Thymus (tissue), 14 donors: Measurements from ENCODE around the gene INO80B. TPM values are rescaled to one million over a fixed set of nuclear protein-coding genes. Genes with fewer than 3 reads are reported as not detected.

ENCODE experiments used
- DNase-seq, 9 donors: peaks; one replicate each; pipeline ENCODE4 v3.0.0-alpha.2; 2013; ENCODE audit warnings: low spot score in 9 of 9, low read depth in 6 of 9, missing footprints in 1 of 9
- H3K27ac ChIP-seq, 2 donors: one replicate each; pipeline ENCODE4 v1.5.1; 2013; ENCODE audit warnings: control low read depth in 1 of 2, low read depth in 1 of 2, low read length in 1 of 2, mild to moderate bottlenecking in 1 of 2, moderate library complexity in 1 of 2
- H3K27me3 ChIP-seq, 2 donors: one replicate each; pipeline ENCODE4 v1.5.1; 2013; ENCODE audit warnings: low read length in 1 of 2; ENCODE audit not compliant: control insufficient read depth in 2 of 2, insufficient read depth in 1 of 2
- H3K36me3 ChIP-seq, 2 donors: one replicate each; pipeline ENCODE4 v1.5.1; 2013; ENCODE audit warnings: low read length in 1 of 2, mild to moderate bottlenecking in 1 of 2, moderate library complexity in 1 of 2; ENCODE audit not compliant: control insufficient read depth in 2 of 2, insufficient read depth in 2 of 2
- H3K4me1 ChIP-seq, 2 donors: one replicate each; pipeline ENCODE4 v1.5.1; 2013; ENCODE audit warnings: low read length in 2 of 2; ENCODE audit not compliant: control insufficient read depth in 2 of 2, insufficient read depth in 2 of 2
- H3K4me3 ChIP-seq, 2 donors: one replicate each; pipeline ENCODE4 v1.5.1; 2013; ENCODE audit warnings: low read length in 2 of 2, control low read depth in 1 of 2, mild to moderate bottlenecking in 1 of 2
- H3K9me3 ChIP-seq, 2 donors: one replicate each; pipeline ENCODE4 v1.5.1; 2013; ENCODE audit warnings: low read length in 1 of 2, mild to moderate bottlenecking in 1 of 2; ENCODE audit not compliant: control insufficient read depth in 2 of 2, insufficient read depth in 1 of 2
- WGBS: extraction: QIAGEN DNeasy Blood & Tissue Kit; methylation state at CpG from one replicate; pipeline ENCODE4 v1.1.7; 2013; 5-methylcytosine and 5-hydroxymethylcytosine counted together
- long read RNA-seq, 10 donors: transcript quantifications; one replicate each; lab custom pipeline, GENCODE V29; 2026
- polyA plus RNA-seq: library from polyadenylated mRNA; stranded (reverse); fragments of 200-250 nt; gene quantifications from one replicate; pipeline ENCODE4 v1.2.3, GENCODE V29; 2013
- total RNA-seq: library from RNA; stranded (reverse); fragments of 120-200 nt; gene quantifications from one replicate; pipeline ENCODE4 v1.2.4, GENCODE V29; 2013
- donor health status: healthy.

INO80B gene
- total RNA-seq = 27.0 TPM
- 53.0 TPM for polyA plus RNA-seq
- long read RNA-seq, donor 1 = 0 reads
- long read RNA-seq, donor 2, transcript INO80B-201 (5 exons, 1,261 nt) = major isoform, 7 of 9 reads
- long read RNA-seq, donor 2, partial matches to known transcripts = 0 of 9 reads
- long read RNA-seq, donor 2, other reads (novel, unspliced or antisense) = 0 of 9 reads
- long read RNA-seq, donor 3, transcript INO80B-201 (5 exons, 1,261 nt) = major isoform, 5 of 5 reads
- long read RNA-seq, donor 3, partial matches to known transcripts = 0 of 5 reads
- long read RNA-seq, donor 3, other reads (novel, unspliced or antisense) = 0 of 5 reads
- long read RNA-seq, donor 4, partial matches to known transcripts = 0 of 4 reads
- long read RNA-seq, donor 4, other reads (novel, unspliced or antisense) = 0 of 4 reads
- long read RNA-seq, donor 5, transcript INO80B-201 (5 exons, 1,261 nt) = major isoform, 7 of 10 reads
- long read RNA-seq, donor 5, partial matches to known transcripts = 0 of 10 reads
- long read RNA-seq, donor 5, other reads (novel, unspliced or antisense) = 0 of 10 reads
- long read RNA-seq, donor 6, partial matches to known transcripts = 0 of 5 reads
- long read RNA-seq, donor 6, other reads (novel, unspliced or antisense) = 0 of 5 reads
- long read RNA-seq, donor 7, transcript INO80B-201 (5 exons, 1,261 nt) = major isoform, 5 of 6 reads
- long read RNA-seq, donor 7, partial matches to known transcripts = 0 of 6 reads
- long read RNA-seq, donor 7, other reads (novel, unspliced or antisense) = 0 of 6 reads
- long read RNA-seq, donor 8, transcript INO80B-201 (5 exons, 1,261 nt) = major isoform, 6 of 6 reads
- long read RNA-seq, donor 8, partial matches to known transcripts = 0 of 6 reads
- long read RNA-seq, donor 8, other reads (novel, unspliced or antisense) = 0 of 6 reads
- long read RNA-seq, donor 9, transcript INO80B-201 (5 exons, 1,261 nt) = major isoform, 7 of 7 reads
- long read RNA-seq, donor 9, partial matches to known transcripts = 0 of 7 reads
- long read RNA-seq, donor 9, other reads (novel, unspliced or antisense) = 0 of 7 reads
- long read RNA-seq, donor 10, partial matches to known transcripts = 0 of 3 reads
- long read RNA-seq, donor 10, other reads (novel, unspliced or antisense) = 0 of 3 reads

DNA sequence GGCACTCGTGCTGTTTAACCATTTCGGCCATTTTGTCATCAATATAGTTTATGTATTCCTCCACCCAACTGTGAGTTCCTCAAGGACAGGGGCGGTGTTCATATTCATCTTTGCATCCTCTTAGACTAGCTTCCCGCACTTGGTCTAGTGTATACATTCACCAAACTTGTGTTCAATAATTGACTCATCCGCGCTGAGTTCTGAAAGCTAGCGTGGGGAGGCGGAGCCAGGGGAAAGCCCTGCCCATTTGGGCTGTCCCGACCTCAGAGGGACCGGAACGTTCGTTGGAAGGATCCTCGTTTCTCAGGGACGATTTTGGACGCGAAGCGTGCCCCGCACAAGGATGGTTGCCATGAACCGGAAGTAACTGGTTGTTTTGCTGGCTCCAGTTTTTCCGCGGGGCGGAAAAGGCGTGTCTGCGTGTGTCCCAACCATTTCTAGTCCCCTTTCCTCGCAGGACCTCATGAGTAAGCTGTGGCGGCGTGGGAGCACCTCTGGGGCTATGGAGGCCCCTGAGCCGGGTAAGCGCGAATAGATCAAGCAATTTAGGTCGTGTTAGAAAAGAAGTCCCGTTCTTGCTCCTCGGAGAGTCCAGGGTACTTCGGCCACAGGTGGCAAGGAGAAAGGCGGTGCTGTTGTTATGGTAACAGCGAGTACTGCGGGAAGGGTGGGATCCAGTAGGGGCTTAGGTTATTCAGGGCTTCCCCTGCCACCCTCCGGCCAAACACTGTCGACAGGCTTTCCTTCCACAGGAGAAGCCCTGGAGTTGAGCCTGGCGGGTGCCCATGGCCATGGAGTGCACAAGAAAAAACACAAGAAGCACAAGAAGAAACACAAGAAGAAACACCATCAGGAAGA lies at the start of gene INO80B:
Gene INO80B, plus strand, starts transcription at position 434 of the 858 bp plus-strand sequence. Its CDS starts 30 bp downstream, at position 464.
- peaks cover 31 to 54% of the 10 kb centered on the region in 2 donors for H3K4me1 ChIP-seq
- 1% methylated on average over 40 of the region's 40 CpGs for WGBS
- peak within 1 kb of the TSS; percentile 62 to 75 for H3K27ac ChIP-seq
- H3K9me3 ChIP-seq = no peaks in the 10 kb centered on the region
- peak within 1 kb of the TSS; percentile 63 to 72 for H3K4me3 ChIP-seq
- no peaks in the 10 kb centered on the region for H3K27me3 ChIP-seq
- H3K36me3 ChIP-seq = peaks cover 0 to 4% of the 10 kb centered on the region in 2 donors
- DNase-seq = peak; percentile 95 to 100 (median 99)

DNA sequence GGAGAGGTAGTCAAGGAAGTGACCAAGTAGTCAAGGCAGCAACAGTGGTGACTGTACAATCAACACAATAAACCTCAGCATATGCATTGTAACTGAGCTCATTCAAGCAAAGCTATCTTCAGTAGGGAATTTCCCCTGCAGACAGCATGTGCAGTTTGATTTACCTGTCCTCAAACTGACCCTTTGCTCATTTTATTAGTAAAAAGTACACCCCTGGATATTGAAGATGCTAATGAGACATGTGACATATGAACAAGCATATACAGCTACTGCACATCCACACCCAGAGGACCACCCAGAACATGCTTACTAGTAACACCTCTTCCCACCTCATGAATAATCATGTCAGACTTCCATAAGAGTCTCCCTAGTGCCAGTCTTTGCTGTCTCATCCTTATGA lies 48.9 kb upstream of the INO80B start:
- Histone ChIP-seq H3K36me3 (no peaks in the 10 kb centered on the region), H3K9me3 (no peaks in the 10 kb centered on the region), H3K4me1 (no peaks in the 10 kb centered on the region), H3K4me3 (no peak overlapping the region), H3K27me3 (peaks cover 0 to 8% of the 10 kb centered on the region in 2 donors), H3K27ac (no peak overlapping the region)
- no peak for DNase-seq

DNA sequence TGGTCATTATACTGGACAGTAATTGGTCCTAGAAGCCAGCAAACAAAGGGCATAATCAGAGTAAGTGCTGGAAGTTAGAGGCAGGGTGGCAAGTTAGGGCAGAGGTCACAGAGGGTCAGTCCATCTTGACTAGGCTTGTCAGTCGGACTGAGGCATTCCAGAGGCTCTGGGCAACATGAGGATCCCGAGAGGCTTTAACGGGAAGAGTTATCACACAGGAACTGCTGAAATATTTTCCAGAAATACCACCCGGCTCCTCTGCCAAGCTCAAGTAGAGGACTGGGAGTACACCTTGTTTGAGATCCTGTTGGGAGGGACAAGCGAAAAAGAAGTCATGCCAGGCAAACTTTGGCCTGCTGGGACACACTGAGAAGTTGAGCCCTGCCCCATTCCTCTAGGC lies 47.2 kb upstream of the INO80B start:
- Histone ChIP-seq H3K4me1 (no peaks in the 10 kb centered on the region), H3K36me3 (no peaks in the 10 kb centered on the region), H3K27me3 (peaks cover 0 to 13% of the 10 kb centered on the region in 2 donors), H3K27ac (no peak overlapping the region), H3K4me3 (no peak overlapping the region), H3K9me3 (no peaks in the 10 kb centered on the region)
- WGBS = 96% methylated on average over 5 of the region's 5 CpGs
- DNase-seq = no peak

DNA sequence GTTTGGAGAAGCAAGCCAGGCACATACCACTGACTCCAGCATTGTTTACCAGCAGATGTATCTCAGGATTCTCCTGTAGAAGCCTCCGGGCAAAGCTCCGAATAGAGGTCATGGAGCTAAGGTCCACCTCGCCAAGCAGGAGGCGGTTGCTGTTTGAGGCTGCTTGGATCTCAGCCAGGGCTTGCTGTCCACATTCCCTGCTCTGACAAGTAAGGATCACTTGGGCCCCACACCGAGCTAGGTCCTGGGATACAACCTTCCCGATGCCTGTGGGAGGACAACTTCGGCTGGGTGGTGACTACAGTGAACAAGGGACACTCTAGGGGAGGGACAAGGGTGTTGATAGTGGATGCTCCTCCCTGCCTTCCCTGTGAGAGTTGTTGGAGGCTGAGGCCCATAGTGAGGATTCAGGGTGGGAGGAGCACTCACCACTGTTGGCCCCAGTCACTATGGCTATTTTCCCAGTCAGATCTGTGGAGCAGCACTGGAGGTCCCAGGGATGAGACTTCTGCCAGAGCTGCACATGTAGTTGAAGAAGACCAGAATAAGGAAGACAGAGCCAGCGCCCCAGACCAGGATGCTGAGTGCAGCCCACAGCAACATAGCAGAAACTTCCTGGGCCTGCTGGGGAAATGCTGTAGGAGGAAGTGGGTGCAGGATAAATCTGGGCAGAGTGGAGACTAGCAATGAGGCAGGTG lies 41.7 kb upstream of the INO80B start:
- Histone ChIP-seq H3K36me3 (no peaks in the 10 kb centered on the region), H3K27me3 (peaks cover 7 to 55% of the 10 kb centered on the region in 2 donors), H3K4me1 (peaks cover 0 to 39% of the 10 kb centered on the region in 2 donors), H3K9me3 (peaks cover 0 to 7% of the 10 kb centered on the region in 2 donors), H3K4me3 (no peak overlapping the region), H3K27ac (no peak overlapping the region)
- DNase-seq = no peak
- WGBS = 86% methylated on average over 8 of the region's 8 CpGs

DNA sequence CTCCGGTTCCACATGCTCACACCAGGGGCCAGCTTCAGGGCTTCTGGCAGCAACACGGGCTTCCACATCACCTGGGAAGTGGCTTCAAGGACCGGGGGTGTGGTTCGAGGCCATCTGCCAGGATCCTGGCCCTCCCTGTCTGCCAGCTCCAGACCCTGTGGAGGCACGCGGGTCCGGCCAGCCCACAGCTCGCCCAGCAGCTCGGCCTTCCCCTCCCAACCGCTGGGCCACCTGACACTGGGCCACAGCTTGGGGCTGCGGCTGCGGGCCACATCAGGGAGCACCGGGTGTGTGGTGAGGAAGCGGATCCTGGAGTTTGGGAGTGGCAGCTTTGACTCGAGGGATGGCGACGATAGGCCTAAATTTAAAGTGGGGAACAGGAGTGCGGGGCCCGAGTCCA lies 40.4 kb upstream of the INO80B start:
- no peaks in the 10 kb centered on the region for H3K36me3 ChIP-seq
- H3K4me3 ChIP-seq = peak overlapping the region in 1 of 2 donors; percentile 24
- 81% methylated on average over 19 of the region's 19 CpGs for WGBS
- H3K27ac ChIP-seq = no peak overlapping the region
- H3K9me3 ChIP-seq = peaks cover 0 to 7% of the 10 kb centered on the region in 2 donors
- DNase-seq = no peak
- H3K27me3 ChIP-seq = peaks cover 7 to 54% of the 10 kb centered on the region in 2 donors
- H3K4me1 ChIP-seq = peaks cover 0 to 39% of the 10 kb centered on the region in 2 donors

DNA sequence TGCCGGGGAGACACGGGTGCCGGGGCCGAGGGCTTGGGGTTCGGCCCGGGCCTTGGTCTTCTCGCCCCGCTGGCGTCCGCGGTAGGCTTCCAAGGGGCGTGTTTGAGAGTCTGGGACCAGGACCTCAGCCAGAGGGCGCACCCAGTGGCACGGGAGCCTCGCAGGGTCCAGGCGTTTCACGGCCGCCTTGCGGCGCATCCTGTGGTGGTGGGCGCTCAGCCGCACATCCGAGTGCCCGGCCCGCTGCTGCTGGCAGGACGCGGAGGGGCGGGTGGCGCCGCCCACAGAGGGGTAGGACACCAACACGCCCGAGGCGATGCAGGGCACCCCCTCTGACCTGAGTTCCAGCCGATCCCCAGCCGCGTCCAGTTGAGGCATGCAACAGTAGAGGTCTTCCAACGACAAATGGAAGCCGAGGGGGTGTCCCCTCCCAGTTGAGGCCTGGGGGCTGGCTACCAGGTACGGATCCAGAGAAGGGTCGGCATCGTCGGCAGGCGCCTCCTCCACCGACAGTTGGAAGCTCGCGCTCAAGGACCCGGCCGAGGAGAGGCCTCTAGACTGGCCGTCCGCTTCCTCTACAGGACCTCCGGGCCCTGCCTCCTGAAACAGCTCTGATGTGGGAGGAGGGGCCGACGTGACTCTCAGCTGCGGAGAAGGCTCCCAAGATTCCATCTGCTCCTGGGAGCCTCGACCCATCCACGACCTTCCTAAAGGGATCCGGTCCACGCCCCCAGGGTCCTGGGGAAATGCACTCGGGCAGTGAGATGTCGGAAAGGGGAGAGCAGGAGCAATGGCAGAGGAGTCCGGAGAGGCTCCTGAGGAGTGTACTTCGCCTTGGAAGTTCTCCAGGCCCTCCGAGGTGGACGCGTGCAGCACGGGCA lies 39.8 kb upstream of the INO80B start:
- Histone ChIP-seq H3K4me1 (peaks cover 0 to 39% of the 10 kb centered on the region in 2 donors), H3K36me3 (no peaks in the 10 kb centered on the region), H3K27me3 (peaks cover 7 to 54% of the 10 kb centered on the region in 2 donors), H3K27ac (no peak overlapping the region), H3K9me3 (peaks cover 0 to 7% of the 10 kb centered on the region in 2 donors), H3K4me3 (peak overlapping the region; percentile 24 to 25)
- WGBS = 11% methylated on average over 66 of the region's 66 CpGs
- peak in 1 of 9 donors; percentile 28 for DNase-seq

DNA sequence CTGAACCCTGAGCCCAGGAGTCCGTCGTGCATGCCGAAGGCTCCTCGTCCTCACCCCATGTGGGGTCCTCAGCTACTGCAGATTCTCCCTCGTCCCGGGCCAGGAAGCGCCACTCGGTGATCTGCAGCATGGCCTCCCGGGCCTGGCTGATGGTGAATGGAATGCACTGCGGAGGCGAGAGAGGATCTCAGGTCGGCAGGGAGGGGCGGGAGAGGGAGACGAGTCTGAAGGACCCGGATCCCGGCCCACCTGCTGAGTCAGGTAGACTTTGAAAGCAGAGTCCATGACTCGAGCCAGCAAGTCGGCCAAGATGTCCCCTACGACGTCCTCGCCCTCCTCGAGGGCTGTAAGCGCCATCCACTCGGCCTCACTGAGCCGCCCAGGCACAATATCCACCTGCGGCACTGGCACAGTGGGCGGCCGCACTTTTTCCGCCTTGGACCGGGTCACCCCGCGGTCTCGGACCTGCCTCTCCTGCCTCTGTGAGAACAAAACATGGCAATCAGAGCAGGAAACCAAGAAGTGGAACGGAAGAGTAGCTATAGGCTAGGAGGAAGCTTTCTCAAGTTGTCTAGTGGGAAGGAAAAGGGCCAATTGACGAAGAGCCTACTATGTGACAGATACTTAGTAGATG lies 39.0 kb upstream of the INO80B start:
- peaks cover 0 to 7% of the 10 kb centered on the region in 2 donors for H3K9me3 ChIP-seq
- whole genome bisulfite sequencing = 65% methylated on average over 35 of the region's 35 CpGs
- H3K27ac ChIP-seq = no peak overlapping the region
- H3K4me1 ChIP-seq = peaks cover 0 to 47% of the 10 kb centered on the region in 2 donors
- H3K36me3 ChIP-seq = no peaks in the 10 kb centered on the region
- DNase-seq = no peak
- peaks cover 7 to 60% of the 10 kb centered on the region in 2 donors for H3K27me3 ChIP-seq
- peak overlapping the region in 1 of 2 donors; percentile 24 for H3K4me3 ChIP-seq
